GM12891 (cell line): ENCODE results near the gene BRIP1.

Experiments used
- POLR2A ChIP-seq: IDR thresholded peaks from 2 replicates; pipeline ENCODE4 v1.6.1; 2011; ENCODE audit warnings: low read depth, low read length, control low read depth
- POLR2AphosphoS5 ChIP-seq: IDR thresholded peaks from 2 replicates; pipeline ENCODE4 v1.6.1; 2011; ENCODE audit warnings: low read depth, low read length, control low read depth
- POU2F2 ChIP-seq: IDR thresholded peaks from 2 replicates; pipeline ENCODE4 v1.6.1; 2011; ENCODE audit warnings: low read depth, mild to moderate bottlenecking, control low read depth, low read length, moderate library complexity
- SPI1 ChIP-seq: IDR thresholded peaks from 2 replicates; pipeline ENCODE4 v1.6.1; 2011; ENCODE audit warnings: low read depth, low read length, control low read depth
- TAF1 ChIP-seq: IDR thresholded peaks from 2 replicates; pipeline ENCODE4 v1.6.1; 2011; ENCODE audit warnings: low read depth, low read length, control low read depth

GRCh38 chr17:61713035-61713434 is 150.3 kb downstream of the BRIP1 start:
- TF ChIP-seq POLR2AphosphoS5 (no peak), TAF1 (no peak), POLR2A (no peak), SPI1 (no peak), POU2F2 (no peak)
